HG02763 (cell line): ENCODE results near the gene ARNT2.

Experiments used
- ATAC-seq: cut with Tn5 transposase; IDR thresholded peaks from one replicate; pipeline ENCODE4 v1.9.1; 2021; ENCODE audit warnings: mild to moderate bottlenecking, moderate library complexity; ENCODE audit not compliant: unreplicated experiment

Gene ARNT2

DNA sequence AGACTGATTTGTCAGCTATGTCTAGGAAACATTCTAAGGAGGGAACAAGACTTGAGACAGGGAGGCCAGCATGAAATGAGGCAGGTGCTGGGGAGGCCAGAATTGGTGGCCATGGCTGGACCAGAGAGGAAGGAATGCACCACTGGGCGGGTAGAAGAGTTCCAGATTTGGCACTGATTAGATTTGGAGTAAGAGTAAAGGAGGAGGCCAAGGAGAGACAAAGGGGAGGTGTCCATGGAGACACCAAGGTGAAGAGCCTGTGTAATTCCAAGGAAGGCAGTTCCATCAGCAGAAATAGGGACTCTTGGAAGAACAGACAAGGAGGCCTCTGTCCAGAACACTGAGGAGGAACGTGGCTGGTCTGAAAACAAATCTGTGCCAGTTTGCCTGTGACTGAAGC lies 1.8 kb downstream of the ARNT2 start:
- no peak for ATAC-seq

DNA sequence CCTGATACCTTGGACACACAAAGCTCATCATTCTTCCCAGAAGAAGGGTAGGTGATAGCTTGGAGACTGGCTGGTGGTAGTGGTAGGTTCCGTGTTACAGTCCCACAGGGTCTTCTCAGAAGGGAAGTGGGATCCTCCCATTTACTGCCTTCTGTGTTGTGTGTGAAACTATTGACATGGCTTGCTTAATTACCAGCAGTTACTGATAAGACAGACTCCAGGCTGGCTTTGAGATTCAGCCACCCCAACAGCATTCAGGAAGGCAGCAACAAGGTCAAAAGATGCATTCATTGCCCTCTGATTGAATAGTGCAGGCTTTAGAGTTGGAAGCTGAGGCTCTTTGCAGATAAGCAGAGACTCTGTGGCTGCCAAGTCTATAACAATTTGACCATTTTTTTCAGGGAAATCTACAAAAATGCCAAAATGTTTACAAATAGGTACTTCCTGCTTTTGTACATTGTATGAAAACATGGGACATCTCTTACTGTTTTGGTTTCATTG lies 7.7 kb downstream of the ARNT2 start:
- ATAC-seq: no peak

- ATAC-seq: no peak
Observed at GRCh38 chr15:80414546-80415357, 10.6 kb downstream of the ARNT2 start.

DNA sequence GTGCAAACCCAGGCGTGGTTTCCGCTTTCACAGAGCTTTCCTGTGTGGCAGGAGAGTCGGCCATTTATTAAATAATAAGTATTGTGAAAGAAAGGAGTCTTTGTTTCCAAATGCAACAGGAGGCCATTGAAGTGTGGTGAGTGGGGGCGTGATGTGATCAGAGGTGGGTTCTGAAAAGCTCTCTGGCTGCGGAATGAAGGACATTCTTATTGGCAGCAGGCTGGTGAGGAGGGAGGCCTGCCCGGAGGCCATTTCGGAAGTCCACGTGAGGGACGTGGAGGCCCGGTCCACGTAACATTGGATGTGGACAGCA lies 11.1 kb downstream of the ARNT2 start:
- ATAC-seq: no peak

- no peak for ATAC-seq
Observed at GRCh38 chr15:80416702-80417101, 12.5 kb downstream of the ARNT2 start.

- ATAC-seq: no peak
Observed at GRCh38 chr15:80418892-80419537, 14.8 kb downstream of the ARNT2 start.

DNA sequence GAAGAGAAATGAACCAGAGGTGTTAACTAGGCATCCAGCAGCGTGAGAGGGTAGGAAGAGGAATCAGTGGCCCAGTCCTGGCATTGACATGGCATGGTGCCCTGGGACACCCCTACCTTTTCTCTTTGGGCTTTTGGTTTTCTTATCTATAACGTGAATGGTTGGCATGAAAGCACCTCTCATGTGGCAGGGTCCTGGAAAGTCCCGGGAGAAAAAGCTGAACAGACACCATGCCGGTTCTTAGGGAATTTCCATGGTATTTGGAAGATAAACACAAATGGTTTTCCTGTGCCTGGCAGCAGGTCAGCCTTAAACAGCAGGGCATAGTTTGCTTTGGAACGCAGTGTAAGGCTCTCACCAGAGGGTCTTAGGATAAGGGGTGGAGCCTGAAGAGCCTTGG lies 15.4 kb downstream of the ARNT2 start:
- no peak for ATAC-seq

GRCh38 chr15:80420658-80421057 lies 16.5 kb downstream of the ARNT2 start:
- no peak for ATAC-seq

GRCh38 chr15:80423215-80423614 lies 19.0 kb downstream of the ARNT2 start:
- no peak for ATAC-seq

- no peak for ATAC-seq
Observed at GRCh38 chr15:80424381-80424780, 20.2 kb downstream of the ARNT2 start.

GRCh38 chr15:80426316-80426715 lies 22.1 kb downstream of the ARNT2 start:
- ATAC-seq: no peak

DNA sequence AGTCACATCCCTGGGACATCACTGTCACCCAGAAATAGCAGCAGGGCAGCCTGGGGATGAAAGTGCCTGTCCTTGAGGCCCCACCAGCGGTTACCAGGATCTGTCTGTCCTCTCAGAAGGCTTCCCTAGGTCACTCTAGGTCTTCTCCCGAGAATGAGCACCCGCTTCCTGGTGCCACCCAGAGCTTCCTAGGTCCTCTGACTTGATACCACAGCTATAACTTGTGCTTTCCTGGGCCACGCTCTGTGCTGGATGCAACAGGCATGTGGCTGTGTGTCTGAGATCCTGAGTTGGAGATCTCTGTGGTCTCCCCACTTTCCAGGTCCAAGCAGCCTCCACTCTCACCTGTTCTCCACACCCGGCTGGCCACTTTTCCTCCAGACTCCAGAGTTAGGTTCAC lies 25.8 kb downstream of the ARNT2 start:
- no peak for ATAC-seq

GRCh38 chr15:80431635-80432344 lies 27.6 kb downstream of the ARNT2 start:
- no peak for ATAC-seq

- ATAC-seq: no peak
Observed at GRCh38 chr15:80432345-80432702, 28.1 kb downstream of the ARNT2 start.

GRCh38 chr15:80433836-80434235 lies 29.7 kb downstream of the ARNT2 start:
- no peak for ATAC-seq

DNA sequence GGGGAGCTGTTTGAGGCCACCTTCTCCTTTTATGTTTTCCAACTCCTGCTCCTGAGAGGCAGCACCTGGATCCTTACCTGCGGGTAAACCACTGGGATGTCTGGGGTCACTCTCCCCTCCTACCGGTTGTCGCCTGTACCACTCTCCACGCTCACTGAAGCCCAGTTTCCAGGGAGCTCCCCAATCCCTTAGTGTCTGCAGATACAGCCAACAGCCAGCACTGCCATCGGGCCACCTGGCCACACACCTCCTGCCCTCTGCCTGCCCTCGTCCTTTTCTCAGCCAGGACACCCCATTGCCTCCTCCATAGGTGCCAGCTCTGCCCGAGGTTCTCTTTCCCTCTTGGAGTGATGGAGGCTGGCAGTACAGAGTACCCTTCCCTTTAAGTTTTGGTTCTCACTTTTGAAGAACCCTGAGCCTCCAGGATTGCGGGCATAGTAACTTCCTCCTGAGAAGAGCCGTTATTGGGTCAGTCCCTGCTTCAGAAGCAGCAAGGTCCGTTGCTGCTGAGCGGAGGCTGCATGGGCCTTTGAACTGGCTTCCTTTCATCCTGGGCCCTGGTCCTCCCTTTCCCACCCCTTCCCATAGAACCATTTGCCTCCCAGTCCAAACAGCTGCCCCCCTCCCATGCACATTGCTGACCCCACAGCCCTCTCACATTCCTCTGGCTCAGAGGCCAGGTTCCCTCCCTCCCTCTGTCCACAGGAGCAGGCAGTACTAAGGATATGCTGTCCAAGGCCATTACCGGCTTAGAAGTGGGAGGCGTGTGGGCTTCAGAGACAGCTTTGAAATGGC lies 30.9 kb downstream of the ARNT2 start:
- no peak for ATAC-seq

DNA sequence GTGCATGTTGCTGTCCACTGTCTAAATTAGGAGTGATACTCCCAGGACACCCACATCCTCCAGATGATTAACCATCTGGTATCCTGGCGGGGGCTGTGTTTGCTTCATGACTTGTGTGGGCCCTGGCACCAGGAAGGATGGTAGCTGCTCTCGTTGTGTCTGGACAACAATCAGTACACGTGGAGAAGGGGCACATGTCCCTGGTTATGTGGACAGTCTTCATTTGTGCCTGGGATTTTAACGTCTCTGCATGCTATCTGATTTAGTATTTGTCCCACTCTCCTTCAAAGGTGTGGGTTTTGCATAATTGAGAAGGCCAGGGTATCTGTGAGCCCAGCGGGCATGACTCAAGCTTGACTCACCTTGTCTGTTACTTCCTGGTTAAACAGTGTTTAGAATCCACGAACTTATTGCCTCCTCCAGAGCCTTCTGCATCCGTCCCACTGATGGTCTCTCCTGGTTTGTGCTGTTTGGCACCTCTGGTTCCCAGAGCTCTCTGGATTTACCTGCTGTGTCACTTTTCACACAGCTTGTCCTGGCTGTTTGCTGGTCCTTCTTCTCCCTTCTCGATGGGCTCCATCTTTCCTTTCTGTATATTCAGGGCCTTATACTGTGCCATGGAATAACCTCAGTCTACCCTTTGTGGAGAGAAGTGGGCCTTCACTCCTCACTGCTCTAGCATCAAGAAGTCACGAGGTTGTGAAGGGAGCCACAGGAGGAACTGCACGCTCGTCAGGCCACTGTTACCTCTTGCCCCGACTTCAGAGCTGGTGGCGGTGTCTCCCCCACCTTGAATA lies 32.5 kb downstream of the ARNT2 start:
- ATAC-seq: no peak

- ATAC-seq: no peak
Observed at GRCh38 chr15:80437334-80437891, 33.2 kb downstream of the ARNT2 start.

DNA sequence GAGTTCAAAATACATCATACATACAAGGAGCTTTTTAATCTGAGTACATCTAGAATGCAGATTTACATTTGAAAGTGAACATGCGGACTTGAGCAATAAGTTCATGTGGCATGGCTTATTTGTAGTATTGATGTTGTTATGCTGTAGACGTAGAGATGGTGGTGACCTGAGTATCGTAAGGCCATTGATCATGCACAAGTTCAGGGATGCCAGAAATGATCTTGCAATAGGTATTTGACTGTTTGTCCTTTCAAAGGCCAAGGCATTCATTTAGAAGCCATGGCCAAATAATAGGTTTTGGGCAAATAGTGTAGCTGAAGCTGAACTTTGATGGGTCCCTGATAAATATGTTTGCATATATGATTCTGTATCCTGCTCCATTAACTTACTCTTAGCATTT lies 35.0 kb downstream of the ARNT2 start:
- no peak for ATAC-seq

GRCh38 chr15:80440024-80440423 lies 35.8 kb downstream of the ARNT2 start:
- ATAC-seq: no peak
